Measurements from ENCODE around the gene LRRC8A.
A peak's percentile ranks its signal among the peaks of the same experiment; 100 is the strongest.
"Not testable (repeated sequence)": the region's sequence is repeated elsewhere in the genome, so short reads cannot be mapped to it uniquely, and the experiment has no call there.

Gene LRRC8A

DNA sequence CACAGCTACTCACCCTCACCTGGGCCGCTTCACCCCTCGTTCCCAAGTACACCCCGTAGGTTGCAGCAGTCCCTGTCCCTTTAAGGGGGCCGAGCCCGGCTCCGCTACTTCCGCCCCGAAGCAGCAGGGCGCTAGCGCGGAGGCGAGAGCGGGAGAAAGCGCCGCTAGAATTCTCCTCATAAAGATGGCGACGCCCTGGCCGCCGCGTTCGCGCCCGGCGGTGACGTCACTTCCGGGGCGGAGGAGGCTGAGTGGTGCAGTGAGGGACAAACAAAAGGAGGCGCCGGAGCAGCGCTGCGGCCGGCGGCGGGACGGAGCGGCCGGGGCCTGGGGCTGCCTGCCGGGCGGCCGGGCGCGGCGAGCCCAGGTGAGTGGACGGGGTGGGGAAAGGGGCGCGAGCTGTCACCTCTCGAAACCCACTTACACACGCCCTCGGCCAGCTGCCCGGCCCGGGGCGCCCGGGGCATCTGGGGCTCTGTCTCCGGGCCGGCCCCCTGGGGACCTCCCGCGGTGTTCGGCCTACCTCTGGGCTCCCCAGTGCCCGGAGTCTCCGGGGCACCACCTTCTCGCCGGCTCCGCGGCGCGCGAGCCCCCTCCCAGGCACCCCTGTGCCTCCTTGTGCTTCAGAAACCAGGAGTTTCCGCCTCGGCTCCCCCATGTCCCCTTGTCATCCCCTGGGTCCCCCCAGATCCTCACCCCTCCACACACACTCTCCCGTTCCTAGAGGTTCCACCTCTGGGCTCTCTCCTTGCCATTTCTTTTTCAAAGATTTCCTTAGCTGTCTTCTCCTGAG is at the start of gene LRRC8A, which contains the start of gene KYAT1:
Gene LRRC8A, plus strand, starts transcription at position 250 of the 793 bp plus-strand sequence. CDS start 25,032 bp downstream, outside the sequence.
Gene KYAT1, minus strand, starts transcription at position 67 of the 793 bp plus-strand sequence. CDS start 36,545 bp downstream, outside the sequence.
- DNase-seq (ENCODE audit: low read depth) = peak; percentile 64

DNA sequence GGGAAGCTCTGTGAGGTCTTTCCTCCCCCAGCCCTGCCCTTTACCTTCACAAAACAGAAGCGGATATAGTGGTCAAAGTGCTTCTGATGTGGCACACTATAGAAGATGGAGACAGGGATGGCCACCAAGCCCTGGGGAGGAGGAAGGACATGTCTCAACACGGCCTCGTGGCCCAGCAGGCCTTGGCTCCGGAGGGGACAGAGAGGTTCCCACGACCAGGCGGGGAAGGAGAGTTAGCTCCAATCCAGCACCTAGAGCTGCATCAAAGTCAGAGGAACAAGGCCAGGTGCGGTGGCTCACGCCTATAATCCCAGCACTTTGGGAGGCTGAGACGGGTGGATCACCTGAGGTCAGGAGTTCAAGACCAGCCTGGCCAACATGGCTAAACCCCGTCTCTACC is 48.2 kb upstream of the LRRC8A start:
- DNase-seq (ENCODE audit: low read depth) = no peak

- no peak for DNase-seq (ENCODE audit: low read depth)
Measured at GRCh38 chr9:128835246-128836210, 46.4 kb upstream of the LRRC8A start.

DNA sequence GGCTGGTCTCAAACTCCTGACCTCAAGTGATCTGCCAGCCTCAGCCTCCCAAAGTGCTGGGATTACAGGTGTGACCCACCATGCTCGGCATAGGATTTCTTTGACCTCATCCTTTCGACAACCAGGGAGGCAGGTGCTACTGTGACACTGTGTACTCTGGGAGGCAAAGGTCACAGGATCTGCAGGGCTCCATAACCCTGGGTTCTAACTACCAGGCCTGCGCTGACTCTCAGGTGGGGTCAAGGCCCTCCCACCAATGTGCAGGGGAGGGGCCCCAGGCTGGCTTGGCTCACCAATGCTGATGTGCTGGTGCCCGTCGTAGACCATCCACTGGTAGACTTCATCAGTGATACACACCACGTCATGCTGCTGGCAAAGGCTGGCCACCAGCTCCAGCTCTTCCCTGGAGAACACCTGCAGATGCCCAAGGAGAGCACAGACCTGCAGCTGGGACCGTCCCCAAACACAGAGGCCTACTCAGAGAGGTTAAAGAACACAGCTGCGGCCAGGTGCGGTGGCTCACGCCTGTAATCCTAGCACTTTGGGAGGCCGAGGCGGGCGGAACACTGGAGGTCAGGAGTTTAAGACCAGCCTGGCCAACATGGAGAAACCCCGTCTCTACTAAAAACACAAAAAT is 45.3 kb upstream of the LRRC8A start:
- no peak for DNase-seq (ENCODE audit: low read depth)

DNA sequence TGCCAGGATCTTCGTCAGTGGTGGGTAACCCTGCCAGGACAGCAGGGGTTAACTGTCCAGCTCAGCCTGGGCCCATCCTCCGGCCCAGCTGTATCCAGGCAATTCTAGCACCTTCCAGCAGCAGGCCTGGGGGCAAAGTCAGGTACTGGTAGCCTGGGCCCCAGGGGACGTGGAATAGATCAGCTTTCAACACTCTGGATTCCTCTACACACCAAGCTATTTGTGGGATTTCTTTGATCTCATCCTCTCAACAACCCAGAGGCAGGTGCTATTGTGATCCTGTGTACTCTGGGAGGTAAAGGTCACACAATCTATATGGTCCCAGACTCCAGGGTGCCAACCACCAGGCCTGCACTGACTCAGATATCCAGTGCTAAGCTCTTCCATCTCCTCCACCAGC is 43.6 kb upstream of the LRRC8A start:
- DNase-seq (ENCODE audit: low read depth) = no peak

GRCh38 chr9:128840524-128840923 is 41.4 kb upstream of the LRRC8A start:
- DNase-seq (ENCODE audit: low read depth) = no peak

GRCh38 chr9:128841694-128842492 is 40.0 kb upstream of the LRRC8A start:
- no peak for DNase-seq (ENCODE audit: low read depth)

- DNase-seq (ENCODE audit: low read depth) = not testable (repeated sequence)
Measured at GRCh38 chr9:128843171-128843570, 38.8 kb upstream of the LRRC8A start.

- DNase-seq (ENCODE audit: low read depth) = no peak
Measured at GRCh38 chr9:128845186-128845931, 36.6 kb upstream of the LRRC8A start.

DNA sequence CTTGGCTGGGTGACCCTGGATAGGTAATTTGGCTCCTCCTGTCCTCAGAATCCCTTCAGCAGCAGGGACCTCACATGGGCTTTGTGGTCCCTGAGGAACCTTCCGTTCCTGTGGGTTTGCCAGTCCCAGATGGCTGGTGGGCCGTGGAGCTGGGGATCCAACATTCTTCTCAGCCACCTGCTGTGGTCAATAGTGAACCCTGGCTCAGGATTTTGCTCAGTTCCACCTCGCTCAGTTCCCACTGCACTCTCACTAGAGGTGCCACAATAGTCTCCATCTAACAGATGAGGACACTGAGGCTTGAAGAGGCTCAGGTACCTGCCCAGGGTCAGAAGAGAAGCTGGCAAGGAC is 35.3 kb upstream of the LRRC8A start:
- no peak for DNase-seq (ENCODE audit: low read depth)

DNA sequence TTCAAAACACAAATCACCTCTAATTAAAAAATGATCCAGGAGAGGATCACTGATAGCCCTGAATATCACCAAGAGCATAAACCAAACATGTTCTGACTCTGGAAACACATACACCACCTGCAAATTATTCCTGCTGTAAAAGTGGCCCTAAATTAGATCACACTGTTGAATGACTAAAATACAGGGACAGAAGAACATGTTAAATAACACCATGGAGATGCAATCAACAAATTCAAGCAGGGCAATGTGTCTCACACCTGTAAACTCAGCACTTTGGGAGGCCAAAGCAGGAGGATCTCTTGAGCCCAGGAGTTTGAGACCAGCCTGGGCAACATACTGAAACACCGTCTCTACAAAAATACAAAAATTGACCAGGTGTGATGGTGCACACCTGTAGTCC is 34.1 kb upstream of the LRRC8A start:
- DNase-seq (ENCODE audit: low read depth) = no peak

- not testable (repeated sequence) for DNase-seq (ENCODE audit: low read depth)
Measured at GRCh38 chr9:128851024-128851423, 30.9 kb upstream of the LRRC8A start.

DNA sequence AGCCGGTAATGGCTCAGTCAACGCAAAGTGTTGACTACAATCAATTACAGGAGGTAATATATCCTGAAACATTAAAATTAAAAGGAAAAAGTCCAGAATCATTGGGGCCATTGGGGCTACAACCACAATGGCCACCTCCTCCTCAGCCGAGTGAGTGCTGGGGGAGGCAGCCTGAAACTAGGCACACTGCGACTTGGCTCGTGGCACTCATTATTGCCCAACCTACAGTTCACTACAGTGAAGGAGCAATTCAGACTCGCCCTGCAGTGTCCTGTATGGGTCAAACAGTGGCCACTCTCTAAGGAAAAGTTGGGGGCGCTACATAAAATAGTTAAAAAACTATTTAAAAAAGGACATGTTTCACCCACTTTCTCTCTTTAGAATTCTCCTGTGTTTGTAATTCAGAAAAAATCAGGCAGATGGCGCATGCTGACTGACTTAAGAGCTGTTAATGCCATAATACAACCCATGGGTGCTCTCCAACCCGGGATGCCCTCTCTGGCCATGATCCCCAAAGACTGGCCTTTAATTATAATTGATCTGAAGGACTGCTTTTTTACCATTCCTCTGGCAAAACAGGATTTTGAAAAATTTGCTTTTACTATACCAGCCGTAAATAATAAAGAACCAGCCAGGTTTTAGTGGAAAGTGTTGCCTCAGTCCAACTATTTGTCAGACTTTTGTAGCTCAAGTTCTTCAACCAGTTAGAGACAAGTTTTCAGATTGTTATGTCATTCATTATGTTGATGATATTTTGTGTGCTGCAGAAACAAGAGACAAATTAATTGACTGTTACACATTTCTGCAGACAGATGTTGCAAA is 29.9 kb upstream of the LRRC8A start:
- DNase-seq (ENCODE audit: low read depth) = not testable (repeated sequence)

GRCh38 chr9:128852646-128853045 is 29.3 kb upstream of the LRRC8A start:
- DNase-seq (ENCODE audit: low read depth) = not testable (repeated sequence)

- not testable (repeated sequence) for DNase-seq (ENCODE audit: low read depth)
Measured at GRCh38 chr9:128854454-128854853, 27.5 kb upstream of the LRRC8A start.

DNA sequence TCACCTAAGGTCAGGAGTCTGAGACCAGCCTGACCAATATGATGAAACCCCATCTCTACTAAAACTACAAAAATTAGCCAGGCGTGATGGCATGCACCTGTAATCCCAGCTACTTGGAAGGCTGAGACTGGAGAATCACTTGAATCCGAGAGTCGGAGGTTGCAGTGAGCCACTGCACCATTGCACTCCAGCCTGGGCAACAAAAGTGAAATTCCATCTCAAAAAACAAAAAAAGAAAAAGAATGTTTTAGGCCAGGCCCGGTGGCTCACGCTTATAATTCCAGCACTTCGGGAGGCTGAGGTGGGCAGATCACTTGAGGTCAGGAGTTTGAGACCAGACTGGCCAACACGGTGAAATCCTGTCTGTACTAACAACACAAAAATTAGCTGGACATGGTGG is 23.5 kb upstream of the LRRC8A start:
- not testable (repeated sequence) for DNase-seq (ENCODE audit: low read depth)

DNA sequence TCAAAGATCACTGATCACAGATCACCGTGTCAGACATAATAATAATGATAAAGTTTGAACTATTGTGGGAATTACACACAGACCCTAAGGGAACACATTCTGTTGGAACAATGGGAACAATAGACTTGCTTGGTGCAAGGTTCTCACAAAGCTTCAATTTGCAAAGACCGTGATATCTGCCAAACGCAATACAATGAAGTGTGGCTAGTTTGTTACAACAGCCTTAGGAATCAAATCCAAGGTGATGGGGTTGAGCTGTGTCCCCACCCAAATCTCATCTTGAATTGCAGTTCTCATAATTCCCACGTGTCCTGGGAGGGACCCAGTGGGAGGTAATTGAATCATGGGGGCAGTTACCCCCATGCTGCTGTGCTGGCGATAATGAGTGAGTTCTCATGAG is 21.0 kb upstream of the LRRC8A start:
- no peak for DNase-seq (ENCODE audit: low read depth)

GRCh38 chr9:128861501-128861900 is 20.4 kb upstream of the LRRC8A start:
- DNase-seq (ENCODE audit: low read depth) = no peak

GRCh38 chr9:128862401-128862851 is 19.5 kb upstream of the LRRC8A start:
- DNase-seq (ENCODE audit: low read depth) = no peak

- DNase-seq (ENCODE audit: low read depth) = no peak
Measured at GRCh38 chr9:128863647-128864046, 18.3 kb upstream of the LRRC8A start.
